Caco-2 (cell line): ENCODE results near the gene FBH1. TPM values are rescaled to one million over a fixed set of nuclear protein-coding genes. Genes with fewer than 3 reads are reported as not detected.

Experiments
- BruUV-seq: library from RNA; stranded (reverse); fragments of 400-500 nt; replicated peaks from 2 replicates; lab custom pipeline; 2021; lab: Mats Ljungman, UMichigan
- CTCF ChIA-PET: fragments of 300-600 bp; sonication (Branson Sonifier 250); formaldehyde crosslinking; loops from one replicate; lab custom pipeline; 2022; ENCODE audit warnings: antibody characterized with exemption; lab: Charles Lee
- POLR2A ChIA-PET: fragments of 300-600 bp; sonication (Branson Sonifier 250); formaldehyde crosslinking; loops from one replicate; lab custom pipeline; 2022; ENCODE audit warnings: antibody characterized with exemption; lab: Charles Lee
- DNase-seq, 2 experiments: peaks; one replicate each; pipeline versions ENCODE4 v3.0.0 to v3.0.0-alpha.2; 2020 to 2022
- H3K27me3 ChIP-seq: replicated peaks from 2 replicates; pipeline ENCODE4 v1.6.0; 2011; ENCODE audit warnings: low read length; ENCODE audit not compliant: control insufficient read depth, insufficient read depth
- H3K36me3 ChIP-seq: 2 replicates; pipeline ENCODE4 v1.5.1; 2011; ENCODE audit warnings: low read length; ENCODE audit not compliant: control insufficient read depth, insufficient read depth
- H3K4me1 ChIP-seq: fragments of 250-450 bp; sonication (Bioruptor Pico); 2 replicates; pipeline ENCODE4 v1.5.1; 2020; ENCODE audit warnings: mild to moderate bottlenecking
- H3K4me3 ChIP-seq: 2 replicates; pipeline ENCODE4 v1.5.1; 2011; ENCODE audit warnings: low read depth, mild to moderate bottlenecking, control low read depth, low read length
- H3K9me3 ChIP-seq: fragments of 250-450 bp; sonication (Bioruptor Pico); 2 replicates; pipeline ENCODE4 v1.5.1; 2020; ENCODE audit warnings: mild to moderate bottlenecking, moderate library complexity
- H3K27ac Mint-ChIP-seq: one replicate; pipeline ENCODE4 v1.8.0; 2022; ENCODE audit warnings: mixed read lengths; ENCODE audit not compliant: unreplicated experiment
- H3K27me3 Mint-ChIP-seq: one replicate; pipeline ENCODE4 v1.8.0; 2022; ENCODE audit warnings: mixed read lengths; ENCODE audit not compliant: insufficient read depth, unreplicated experiment
- H3K36me3 Mint-ChIP-seq: one replicate; pipeline ENCODE4 v1.8.0; 2022; ENCODE audit warnings: mild to moderate bottlenecking, mixed read lengths; ENCODE audit not compliant: insufficient read depth, unreplicated experiment
- H3K4me1 Mint-ChIP-seq: one replicate; pipeline ENCODE4 v1.8.0; 2022; ENCODE audit warnings: low read depth, mixed read lengths; ENCODE audit not compliant: unreplicated experiment
- H3K4me3 Mint-ChIP-seq: one replicate; pipeline ENCODE4 v1.8.0; 2022; ENCODE audit warnings: mild to moderate bottlenecking, moderate library complexity, mixed read lengths; ENCODE audit not compliant: unreplicated experiment
- H3K9me3 Mint-ChIP-seq: one replicate; pipeline ENCODE4 v1.8.0; 2022; ENCODE audit warnings: mixed read lengths; ENCODE audit not compliant: unreplicated experiment
- intact Hi-C: fragments of 100-400 bp; cut with micrococcal nuclease; formaldehyde crosslinking; loops from one replicate; pipeline ENCODE4 v1.10.0; 2022; ENCODE audit not compliant: unreplicated experiment
- total RNA-seq: library from RNA; stranded (reverse); gene quantifications from 2 replicates; pipeline ENCODE4 v1.2.3, GENCODE V29; 2022
- TF ChIP-seq, protein P1 (sequence below), 2 experiments: fragments of 200-600 bp in 1 of 2; IDR thresholded peaks; 1 replicate in 1 of 2; 2 replicates in 1 of 2; pipeline versions ENCODE4 v1.5.1 to v1.8.0; 2011 to 2022; ENCODE audit warnings: antibody characterized with exemption in 1 of 2, control low read depth in 1 of 2, inconsistent platforms in 1 of 2, low read depth in 1 of 2, low read length in 1 of 2, mild to moderate bottlenecking in 1 of 2, moderate library complexity in 1 of 2; ENCODE audit not compliant: insufficient read depth in 1 of 2, severe bottlenecking in 1 of 2, unreplicated experiment in 1 of 2

FBH1 gene
- total RNA-seq, 1 experiment from 2014 or later: 83.3 TPM

GRCh38 chr10:5937016-5937415 lies 47.0 kb downstream of the FBH1 start:
- H3K4me1 Mint-ChIP-seq: no peaks in the 10 kb centered on the region
- intact Hi-C loops: no loop called here
- H3K4me3 Mint-ChIP-seq: no peak overlapping the region
- Histone ChIP-seq H3K9me3 (no peaks in the 10 kb centered on the region), H3K36me3 (peaks cover 4% of the 10 kb centered on the region; the same call in 1 of the 2 replicates), H3K4me1 (no peaks in the 10 kb centered on the region), H3K4me3 (no peak overlapping the region), H3K27me3 (no peaks in the 10 kb centered on the region)
- H3K27ac Mint-ChIP-seq: no peak overlapping the region
- H3K27me3 Mint-ChIP-seq: no peaks in the 10 kb centered on the region
- no peak for DNase-seq
- TSS peak; percentile 37 for BruUV-seq
- peaks cover 58% of the 10 kb centered on the region for H3K36me3 Mint-ChIP-seq
- TF ChIP-seq, protein P1, sequence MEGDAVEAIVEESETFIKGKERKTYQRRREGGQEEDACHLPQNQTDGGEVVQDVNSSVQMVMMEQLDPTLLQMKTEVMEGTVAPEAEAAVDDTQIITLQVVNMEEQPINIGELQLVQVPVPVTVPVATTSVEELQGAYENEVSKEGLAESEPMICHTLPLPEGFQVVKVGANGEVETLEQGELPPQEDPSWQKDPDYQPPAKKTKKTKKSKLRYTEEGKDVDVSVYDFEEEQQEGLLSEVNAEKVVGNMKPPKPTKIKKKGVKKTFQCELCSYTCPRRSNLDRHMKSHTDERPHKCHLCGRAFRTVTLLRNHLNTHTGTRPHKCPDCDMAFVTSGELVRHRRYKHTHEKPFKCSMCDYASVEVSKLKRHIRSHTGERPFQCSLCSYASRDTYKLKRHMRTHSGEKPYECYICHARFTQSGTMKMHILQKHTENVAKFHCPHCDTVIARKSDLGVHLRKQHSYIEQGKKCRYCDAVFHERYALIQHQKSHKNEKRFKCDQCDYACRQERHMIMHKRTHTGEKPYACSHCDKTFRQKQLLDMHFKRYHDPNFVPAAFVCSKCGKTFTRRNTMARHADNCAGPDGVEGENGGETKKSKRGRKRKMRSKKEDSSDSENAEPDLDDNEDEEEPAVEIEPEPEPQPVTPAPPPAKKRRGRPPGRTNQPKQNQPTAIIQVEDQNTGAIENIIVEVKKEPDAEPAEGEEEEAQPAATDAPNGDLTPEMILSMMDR (IDR thresholded peaks at IDR 0.05; ENCODE audit: insufficient read depth in 1 of 2, low read depth in 1 of 2, low read length in 1 of 2, severe bottlenecking in 1 of 2, unreplicated experiment in 1 of 2): no peak
- H3K9me3 Mint-ChIP-seq: no peaks in the 10 kb centered on the region
- CTCF ChIA-PET: no interaction called here
- POLR2A ChIA-PET: no interaction called here

GRCh38 chr10:5938291-5938690 lies 48.2 kb downstream of the FBH1 start:
- no TSS peak for BruUV-seq
- POLR2A ChIA-PET: no interaction called here
- H3K4me1 Mint-ChIP-seq: peaks cover under 1% of the 10 kb centered on the region

DNA sequence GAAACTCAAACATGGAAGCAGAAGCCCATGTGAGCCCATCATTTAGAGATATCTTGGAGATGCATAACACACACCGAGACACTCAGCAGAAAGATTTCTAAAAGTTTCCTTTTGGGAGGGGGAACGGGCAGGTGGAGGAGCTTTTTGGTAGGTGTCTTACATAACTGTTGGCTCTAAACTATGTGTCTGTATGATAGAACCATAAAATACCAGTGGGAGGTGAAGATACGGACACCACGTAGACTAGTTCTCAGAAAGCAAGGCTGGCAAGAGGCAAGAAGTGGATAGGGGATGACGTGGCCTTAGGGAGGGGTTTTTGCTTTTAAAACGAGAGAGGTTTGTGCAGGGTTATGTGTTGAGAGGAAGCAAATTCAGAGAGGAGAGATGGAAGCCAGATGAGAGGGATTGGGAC lies 50.8 kb downstream of the FBH1 start:
- BruUV-seq: no TSS peak
- CTCF ChIA-PET: no interaction called here

More at GRCh38 chr10:5938291-5938690, 48.2 kb downstream of the FBH1 start:
- peaks cover 4% of the 10 kb centered on the region; the same call in 1 of the 2 replicates for H3K36me3 ChIP-seq
- intact Hi-C loops: no loop called here
- CTCF ChIA-PET: no interaction called here
- Mint-ChIP-seq H3K27ac (no peak overlapping the region), H3K9me3 (no peaks in the 10 kb centered on the region), H3K36me3 (peaks cover 46% of the 10 kb centered on the region), H3K4me3 (no peak overlapping the region), H3K27me3 (no peaks in the 10 kb centered on the region)
- H3K27me3 ChIP-seq: no peaks in the 10 kb centered on the region
- TF ChIP-seq, protein P1 (IDR thresholded peaks at IDR 0.05; ENCODE audit: insufficient read depth in 1 of 2, low read depth in 1 of 2, low read length in 1 of 2, severe bottlenecking in 1 of 2, unreplicated experiment in 1 of 2): no peak
- H3K4me3 ChIP-seq: no peak overlapping the region
- H3K4me1 ChIP-seq: no peaks in the 10 kb centered on the region
- no peak for DNase-seq
- H3K9me3 ChIP-seq: no peaks in the 10 kb centered on the region

More for the DNA sequence above, 50.8 kb downstream of the FBH1 start:
- POLR2A ChIA-PET: no interaction called here
- H3K36me3 Mint-ChIP-seq: peaks cover 28% of the 10 kb centered on the region
- Histone ChIP-seq H3K4me3 (no peak overlapping the region), H3K27me3 (no peaks in the 10 kb centered on the region), H3K9me3 (no peaks in the 10 kb centered on the region), H3K36me3 (peaks cover 4% of the 10 kb centered on the region; the same call in 1 of the 2 replicates), H3K4me1 (no peaks in the 10 kb centered on the region)
- no peak overlapping the region for H3K4me3 Mint-ChIP-seq
- no peaks in the 10 kb centered on the region for H3K9me3 Mint-ChIP-seq
- no peak overlapping the region for H3K27ac Mint-ChIP-seq
- DNase-seq: no peak
- intact Hi-C loops: no loop called here
- TF ChIP-seq, protein P1 (IDR thresholded peaks at IDR 0.05; ENCODE audit: insufficient read depth in 1 of 2, low read depth in 1 of 2, low read length in 1 of 2, severe bottlenecking in 1 of 2, unreplicated experiment in 1 of 2): no peak
- no peaks in the 10 kb centered on the region for H3K27me3 Mint-ChIP-seq
- peaks cover 6% of the 10 kb centered on the region for H3K4me1 Mint-ChIP-seq
